Endothelial cell of umbilical vein (primary cell): ENCODE data around the gene OTOS. TPM values are rescaled to one million over a fixed set of nuclear protein-coding genes. Genes with fewer than 3 reads are reported as not detected.

Experiments used
- BruUV-seq: library from RNA; stranded (reverse); fragments of 400-500 nt; replicated peaks from 2 replicates; lab custom pipeline; 2021; lab: Mats Ljungman, UMichigan
- CTCF ChIA-PET: fragments of 300-600, 350-600 bp; sonication (Branson Sonifier 250); formaldehyde crosslinking; loops from one replicate; lab custom pipeline; 2021; ENCODE audit warnings: antibody characterized with exemption, inconsistent platforms; lab: Charles Lee
- POLR2A ChIA-PET: fragments of 300-600, 350-600 bp; sonication (Branson Sonifier 250); formaldehyde crosslinking; loops from one replicate; lab custom pipeline; 2021; ENCODE audit warnings: antibody characterized with exemption, inconsistent platforms; lab: Charles Lee
- DNase-seq: peaks from one replicate; pipeline ENCODE4 v3.0.0-alpha.2; 2011; ENCODE audit warnings: low read depth, low spot score
- FAIRE-seq: peaks from 2 replicates; lab custom pipeline; 2011; peaks lifted over from hg19 to GRCh38; lab: Jason Lieb, UNC
- H2AFZ ChIP-seq: 2 replicates; pipeline ENCODE4 v1.6.0; 2012; ENCODE audit warnings: low read depth, low read length, control low read depth, inconsistent platforms
- H3K27ac ChIP-seq: 2 replicates; pipeline ENCODE4 v1.5.1; 2011; ENCODE audit warnings: low read depth, mild to moderate bottlenecking, control low read depth, low read length, moderate library complexity; ENCODE audit not compliant: insufficient read depth
- H3K27me3 ChIP-seq, 2 experiments: 2 replicates each; pipeline versions ENCODE4 v1.6.0 to v1.6.1; 2011; ENCODE audit warnings: low read length in 2 of 2, mixed read lengths in 1 of 2; ENCODE audit not compliant: control insufficient read depth in 2 of 2, insufficient read depth in 2 of 2
- H3K36me3 ChIP-seq, 2 experiments: 2 replicates in 1 of 2; 3 replicates in 1 of 2; pipeline ENCODE4 v1.5.1; 2011; ENCODE audit warnings: low read length in 2 of 2, mild to moderate bottlenecking in 1 of 2, moderate library complexity in 1 of 2; ENCODE audit not compliant: control insufficient read depth in 2 of 2, insufficient read depth in 2 of 2; ENCODE audit errors: extremely low read depth in 1 of 2
- H3K4me1 ChIP-seq: 3 replicates; pipeline ENCODE4 v1.5.1; 2011; ENCODE audit warnings: mild to moderate bottlenecking, low read length; ENCODE audit not compliant: control insufficient read depth, insufficient read depth; ENCODE audit errors: extremely low read depth
- H3K4me2 ChIP-seq: 2 replicates; pipeline ENCODE4 v1.6.1; 2011; ENCODE audit warnings: low read length, control low read depth, mixed read lengths; ENCODE audit not compliant: insufficient read depth
- H3K4me3 ChIP-seq, 3 experiments: fragments of 200-600 bp in 1 of 3; sonication (generic), shearing (Covaris generic) in 1 of 3; replicated peaks in 1 of 3; 2 replicates each; pipeline ENCODE4 v1.5.1; 2011 to 2016; ENCODE audit warnings: control low read depth in 3 of 3, low read length in 3 of 3, mild to moderate bottlenecking in 2 of 3, inconsistent platforms in 1 of 3, low read depth in 1 of 3, moderate library complexity in 1 of 3; ENCODE audit not compliant: insufficient read depth in 1 of 3
- H3K79me2 ChIP-seq: 2 replicates; pipeline ENCODE4 v1.6.0; 2012; ENCODE audit warnings: low read length, inconsistent platforms; ENCODE audit not compliant: control insufficient read depth, insufficient read depth
- H3K9ac ChIP-seq: replicated peaks from 2 replicates; pipeline ENCODE3; 2011; ENCODE audit warnings: low read length, control low read depth; ENCODE audit not compliant: insufficient read depth; ENCODE audit errors: extremely low read depth
- H3K9me1 ChIP-seq: replicated peaks from 3 replicates; pipeline ENCODE4 v1.6.0; 2011; ENCODE audit warnings: mild to moderate bottlenecking, low read length; ENCODE audit not compliant: control insufficient read depth, insufficient read depth; ENCODE audit errors: extremely low read depth
- H3K9me3 ChIP-seq: replicated peaks from 2 replicates; pipeline ENCODE4 v1.5.1; 2012; ENCODE audit warnings: low read length, inconsistent platforms; ENCODE audit not compliant: control insufficient read depth, insufficient read depth
- H4K20me1 ChIP-seq: replicated peaks from 2 replicates; pipeline ENCODE3; 2011; ENCODE audit warnings: mild to moderate bottlenecking, low read length; ENCODE audit not compliant: control insufficient read depth, insufficient read depth; ENCODE audit errors: extremely low read depth
- EZH2 ChIP-seq: IDR thresholded peaks from 2 replicates; pipeline ENCODE4 v1.6.1; 2012; ENCODE audit warnings: borderline replicate concordance, low read depth, mild to moderate bottlenecking, moderate library complexity, low read length, inconsistent platforms; ENCODE audit not compliant: severe bottlenecking
- FOS ChIP-seq: IDR thresholded peaks from 2 replicates; pipeline ENCODE4 v1.6.1; 2011; ENCODE audit warnings: mild to moderate bottlenecking, low read length, moderate library complexity, borderline replicate concordance; ENCODE audit not compliant: insufficient read depth
- GATA2 ChIP-seq: IDR thresholded peaks from 2 replicates; pipeline ENCODE4 v1.7.0; 2011; ENCODE audit warnings: low read depth, mild to moderate bottlenecking, moderate library complexity, mixed read lengths, low read length; ENCODE audit not compliant: insufficient read length, insufficient read depth
- JUN ChIP-seq: IDR thresholded peaks from 2 replicates; pipeline ENCODE4 v1.6.1; 2011; ENCODE audit warnings: borderline replicate concordance, low read depth; ENCODE audit not compliant: insufficient read length, insufficient read depth
- MAX ChIP-seq: IDR thresholded peaks from 2 replicates; pipeline ENCODE4 v1.6.1; 2011; ENCODE audit not compliant: insufficient read depth, insufficient read length
- MYC ChIP-seq: IDR thresholded peaks from one replicate; pipeline ENCODE4 v1.6.1; 2011; ENCODE audit warnings: mild to moderate bottlenecking, low read depth, low read length
- POLR2A ChIP-seq: IDR thresholded peaks from 2 replicates; pipeline ENCODE4 v1.6.1; 2012; ENCODE audit warnings: low read depth, mild to moderate bottlenecking, control low read depth, low read length
- POLR2AphosphoS5 ChIP-seq: IDR thresholded peaks from 2 replicates; pipeline ENCODE4 v1.6.1; 2012; ENCODE audit warnings: low read depth, mild to moderate bottlenecking, control low read depth, low read length, moderate library complexity; ENCODE audit not compliant: insufficient read depth
- dilution Hi-C: fragments of 300-500 bp; cut with MboI; formaldehyde crosslinking; loops from one replicate; pipeline ENCODE4 v1.15.0; 2019; ENCODE audit warnings: low sequenced_read_pairs; ENCODE audit not compliant: extremely low pct_ligation_motif_present
- intact Hi-C: fragments of 100-400 bp; cut with micrococcal nuclease; formaldehyde crosslinking; loops from one replicate; pipeline ENCODE4 v1.10.0; 2022
- polyA plus RNA-seq, 4 experiments: library from polyadenylated mRNA; depleted of rRNA in 3 of 4; stranded (reverse) in 3 of 4; unstranded in 1 of 4; fragments of >200 nt; gene quantifications; 2 replicates each; pipeline versions ENCODE4 v1.2.1 to v1.2.3, GENCODE V29; 2011 to 2012; ENCODE audit warnings: missing spikeins in 1 of 4
- total RNA-seq: library from RNA; stranded (reverse); gene quantifications from 2 replicates; pipeline ENCODE4 v1.2.3, GENCODE V29; 2021
- TF ChIP-seq, protein P1 (sequence below), 2 donors: IDR thresholded peaks; 1 replicate in 1 of 2; 2 replicates in 1 of 2; pipeline ENCODE4 v1.5.1; 2011; ENCODE audit warnings: low read length in 2 of 2, mild to moderate bottlenecking in 2 of 2, moderate library complexity in 2 of 2, control low read depth in 1 of 2, inconsistent platforms in 1 of 2, low read depth in 1 of 2; ENCODE audit not compliant: insufficient read depth in 1 of 2; ENCODE audit errors: extremely low read depth in 1 of 2

Gene OTOS
- total and polyA plus RNA-seq, 2 donors (not counting 3 experiments of a cell fraction or from before 2014, with no cell fraction given): not detected

DNA sequence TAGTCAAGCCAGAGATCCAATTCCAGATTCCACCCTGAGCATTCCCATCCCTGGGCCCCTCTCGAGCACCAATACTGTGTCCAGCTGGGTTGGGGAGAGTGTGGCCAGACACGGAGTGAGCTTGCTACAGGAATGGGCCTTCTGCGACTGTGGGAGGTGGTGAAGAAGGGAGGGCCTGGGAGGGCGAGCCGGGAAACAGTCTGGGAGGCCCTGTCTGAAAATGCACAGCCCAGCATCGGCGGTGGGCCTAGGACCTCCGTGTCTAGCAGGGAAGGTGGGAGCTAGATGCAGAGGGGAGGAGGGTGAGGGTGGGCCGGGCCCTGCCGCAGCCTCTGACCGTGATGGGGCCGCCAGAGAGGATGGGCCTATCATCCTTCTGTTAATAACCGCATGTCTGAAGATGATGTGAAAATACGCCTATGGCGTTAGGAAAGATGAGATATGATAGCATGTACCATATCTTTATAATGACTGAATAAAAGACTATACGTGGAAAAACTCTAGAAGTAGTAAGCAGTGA, 1.9 kb upstream of the OTOS start:
- Histone ChIP-seq H4K20me1 (no peaks in the 10 kb centered on the region), H3K4me1 (no peaks in the 10 kb centered on the region), H3K9ac (no peak overlapping the region), H3K79me2 (no peaks in the 10 kb centered on the region), H3K9me3 (no peaks in the 10 kb centered on the region), H3K4me2 (no peak overlapping the region), H3K27ac (no peak overlapping the region), H2AFZ (no peak overlapping the region), H3K4me3 (no peak overlapping the region), H3K27me3 (no peaks in the 10 kb centered on the region), H3K36me3 (no peaks in the 10 kb centered on the region), H3K9me1 (no peaks in the 10 kb centered on the region)
- FAIRE-seq (no peak), DNase-seq (no peak)
- intact Hi-C loops: loop anchor here (5.0 to 10.0 kb wide), 2 partner anchors 208 to 1000 kb away; no protein-coding TSS in a partner anchor
- CTCF ChIA-PET: interaction anchor here (0.9 to 5.7 kb wide), 7 partner anchors 10 to 1629 kb away, joined by 4 to 199 read pairs (median 5); no protein-coding TSS in a partner anchor
- TF ChIP-seq GATA2: no peak
- TF ChIP-seq FOS: no peak
- TF ChIP-seq POLR2AphosphoS5: no peak
- no peak for TF ChIP-seq POLR2A
- TF ChIP-seq MYC: no peak
- TF ChIP-seq, protein P1, sequence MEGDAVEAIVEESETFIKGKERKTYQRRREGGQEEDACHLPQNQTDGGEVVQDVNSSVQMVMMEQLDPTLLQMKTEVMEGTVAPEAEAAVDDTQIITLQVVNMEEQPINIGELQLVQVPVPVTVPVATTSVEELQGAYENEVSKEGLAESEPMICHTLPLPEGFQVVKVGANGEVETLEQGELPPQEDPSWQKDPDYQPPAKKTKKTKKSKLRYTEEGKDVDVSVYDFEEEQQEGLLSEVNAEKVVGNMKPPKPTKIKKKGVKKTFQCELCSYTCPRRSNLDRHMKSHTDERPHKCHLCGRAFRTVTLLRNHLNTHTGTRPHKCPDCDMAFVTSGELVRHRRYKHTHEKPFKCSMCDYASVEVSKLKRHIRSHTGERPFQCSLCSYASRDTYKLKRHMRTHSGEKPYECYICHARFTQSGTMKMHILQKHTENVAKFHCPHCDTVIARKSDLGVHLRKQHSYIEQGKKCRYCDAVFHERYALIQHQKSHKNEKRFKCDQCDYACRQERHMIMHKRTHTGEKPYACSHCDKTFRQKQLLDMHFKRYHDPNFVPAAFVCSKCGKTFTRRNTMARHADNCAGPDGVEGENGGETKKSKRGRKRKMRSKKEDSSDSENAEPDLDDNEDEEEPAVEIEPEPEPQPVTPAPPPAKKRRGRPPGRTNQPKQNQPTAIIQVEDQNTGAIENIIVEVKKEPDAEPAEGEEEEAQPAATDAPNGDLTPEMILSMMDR (IDR thresholded peaks at IDR 0.05; ENCODE audit: extremely low read depth in 1 of 2, insufficient read depth in 1 of 2, low read depth in 1 of 2, low read length in 2 of 2): no peak
- no peak for TF ChIP-seq JUN
- TF ChIP-seq EZH2: no peak
- TF ChIP-seq MAX: no peak
- POLR2A ChIA-PET: no interaction called here
- BruUV-seq: no TSS peak
- dilution Hi-C loops: no loop called here
